ES-I3 (cell line): ENCODE data around the gene TRABD2A.

Experiments used
- H3K36me3 ChIP-seq: 2 replicates; pipeline ENCODE4 v1.6.1; 2013; ENCODE audit warnings: mild to moderate bottlenecking, low read length, control low read depth, moderate library complexity; ENCODE audit not compliant: insufficient read depth
- H3K4me1 ChIP-seq: 2 replicates; pipeline ENCODE4 v1.6.1; 2013; ENCODE audit warnings: mild to moderate bottlenecking, control low read depth, low read length; ENCODE audit not compliant: insufficient read depth
- H3K9ac ChIP-seq: 2 replicates; pipeline ENCODE4 v1.6.1; 2013; ENCODE audit warnings: low read depth, mild to moderate bottlenecking, low read length, moderate library complexity
- H3K9me3 ChIP-seq: 2 replicates; pipeline ENCODE4 v1.6.1; 2013; ENCODE audit warnings: mild to moderate bottlenecking, low read length, moderate library complexity; ENCODE audit not compliant: control insufficient read depth, insufficient read depth

The TRABD2A gene

GRCh38 chr2:84840306-84840705, 40.6 kb downstream of the TRABD2A start:
- Histone ChIP-seq H3K9me3 (peaks cover 7% of the 10 kb centered on the region; the same call in 1 of the 2 replicates), H3K4me1 (no peaks in the 10 kb centered on the region), H3K36me3 (no peaks in the 10 kb centered on the region), H3K9ac (no peak overlapping the region)

- H3K9me3 ChIP-seq, result peaks cover 7% of the 10 kb centered on the region; the same call in 1 of the 2 replicates
- H3K36me3 ChIP-seq, result no peaks in the 10 kb centered on the region
- H3K4me1 ChIP-seq, result no peaks in the 10 kb centered on the region
- no peak overlapping the region for H3K9ac ChIP-seq
Observed at GRCh38 chr2:84839851-84840250, 41.0 kb downstream of the TRABD2A start.

GRCh38 chr2:84838434-84839145, 42.3 kb downstream of the TRABD2A start:
- H3K9ac ChIP-seq, result no peak overlapping the region
- H3K9me3 ChIP-seq, result peaks cover 7% of the 10 kb centered on the region; the same call in 1 of the 2 replicates
- H3K4me1 ChIP-seq, result 0 out of 2 replicates have a peak, but pooled peaks cover under 1% of the 10 kb centered on the region
- H3K36me3 ChIP-seq, result no peaks in the 10 kb centered on the region

GRCh38 chr2:84836215-84836614, 44.7 kb downstream of the TRABD2A start:
- Histone ChIP-seq H3K4me1 (peaks cover 9% of the 10 kb centered on the region), H3K36me3 (no peaks in the 10 kb centered on the region), H3K9me3 (peaks cover 7% of the 10 kb centered on the region; the same call in 1 of the 2 replicates), H3K9ac (no peak overlapping the region)

- Histone ChIP-seq H3K9ac (no peak overlapping the region), H3K36me3 (no peaks in the 10 kb centered on the region), H3K4me1 (peaks cover 13% of the 10 kb centered on the region), H3K9me3 (peaks cover 7% of the 10 kb centered on the region; the same call in 1 of the 2 replicates)
Observed at GRCh38 chr2:84833481-84834150, 47.3 kb downstream of the TRABD2A start.

- Histone ChIP-seq H3K9me3 (peaks cover 7% of the 10 kb centered on the region), H3K9ac (no peak overlapping the region), H3K4me1 (peaks cover 13% of the 10 kb centered on the region), H3K36me3 (no peaks in the 10 kb centered on the region)
Observed at GRCh38 chr2:84832772-84833461, 48.0 kb downstream of the TRABD2A start.

- peaks cover 4% of the 10 kb centered on the region for H3K9me3 ChIP-seq
- no peak overlapping the region for H3K9ac ChIP-seq
- peaks cover 13% of the 10 kb centered on the region for H3K4me1 ChIP-seq
- H3K36me3 ChIP-seq, result no peaks in the 10 kb centered on the region
Observed at GRCh38 chr2:84830758-84831500, 50.0 kb downstream of the TRABD2A start.

- peaks cover 13% of the 10 kb centered on the region for H3K4me1 ChIP-seq
- no peaks in the 10 kb centered on the region; the same call in 1 of the 2 replicates for H3K9me3 ChIP-seq
- H3K36me3 ChIP-seq, result no peaks in the 10 kb centered on the region
- no peak overlapping the region for H3K9ac ChIP-seq
Observed at GRCh38 chr2:84830095-84830494, 50.8 kb downstream of the TRABD2A start.

GRCh38 chr2:84829693-84830092, 51.2 kb downstream of the TRABD2A start:
- no peaks in the 10 kb centered on the region for H3K36me3 ChIP-seq
- H3K9me3 ChIP-seq, result no peaks in the 10 kb centered on the region; the same call in 1 of the 2 replicates
- peaks cover 13% of the 10 kb centered on the region for H3K4me1 ChIP-seq
- no peak overlapping the region for H3K9ac ChIP-seq

GRCh38 chr2:84827978-84828575, 52.8 kb downstream of the TRABD2A start:
- Histone ChIP-seq H3K36me3 (no peaks in the 10 kb centered on the region), H3K9ac (no peak overlapping the region), H3K4me1 (peaks cover 7% of the 10 kb centered on the region), H3K9me3 (no peaks in the 10 kb centered on the region; the same call in 1 of the 2 replicates)

GRCh38 chr2:84823788-84824187, 57.1 kb downstream of the TRABD2A start:
- Histone ChIP-seq H3K9ac (no peak overlapping the region), H3K9me3 (no peaks in the 10 kb centered on the region; the same call in 1 of the 2 replicates), H3K36me3 (no peaks in the 10 kb centered on the region), H3K4me1 (no peaks in the 10 kb centered on the region)

GRCh38 chr2:84823229-84823628, 57.7 kb downstream of the TRABD2A start:
- no peaks in the 10 kb centered on the region for H3K4me1 ChIP-seq
- no peak overlapping the region for H3K9ac ChIP-seq
- H3K36me3 ChIP-seq, result no peaks in the 10 kb centered on the region

GRCh38 chr2:84821806-84822205, 59.1 kb downstream of the TRABD2A start:
- H3K9ac ChIP-seq, result no peak overlapping the region

More at GRCh38 chr2:84823229-84823628, 57.7 kb downstream of the TRABD2A start:
- H3K9me3 ChIP-seq, result no peaks in the 10 kb centered on the region; the same call in 1 of the 2 replicates

More at GRCh38 chr2:84821806-84822205, 59.1 kb downstream of the TRABD2A start:
- Histone ChIP-seq H3K9me3 (no peaks in the 10 kb centered on the region), H3K36me3 (no peaks in the 10 kb centered on the region), H3K4me1 (no peaks in the 10 kb centered on the region)
